Adrenal gland (tissue), 12 donors: ENCODE measurements around the gene PRMT7. TPM values are rescaled to one million over a fixed set of nuclear protein-coding genes. Genes with fewer than 3 reads are reported as not detected.
A peak's percentile ranks its signal among the peaks of the same experiment; 100 is the strongest.

Experiments
- DNase-seq, 7 donors: peaks; one replicate each; pipeline ENCODE4 v3.0.0-alpha.2; 2019 to 2020
- H3K27ac ChIP-seq, 5 donors: fragments of 200-600 bp; sonication (generic) in 4 of 5; 1 replicate in 3 of 5; 2 replicates in 2 of 5; pipeline versions ENCODE4 v1.5.1 to v1.8.0; 2016 to 2020; ENCODE audit warnings: mild to moderate bottlenecking in 1 of 5
- H3K27me3 ChIP-seq: fragments of 200-600 bp; 2 replicates; pipeline ENCODE4 v1.8.0; 2021
- H3K36me3 ChIP-seq, 2 donors: fragments of 200-600 bp; replicated peaks in 1 of 2; 1 replicate in 1 of 2; 2 replicates in 1 of 2; pipeline versions ENCODE4 v1.5.1 to v1.8.0; 2018 to 2022
- H3K4me1 ChIP-seq, 2 donors: fragments of 200-600 bp; replicated peaks in 1 of 2; 1 replicate in 1 of 2; 2 replicates in 1 of 2; pipeline versions ENCODE4 v1.5.1 to v1.8.0; 2018 to 2021
- H3K4me3 ChIP-seq, 4 donors: fragments of 200-600 bp; sonication (generic) in 3 of 4; one replicate each; pipeline ENCODE4 v1.5.1; 2016 to 2018
- H3K9me3 ChIP-seq, 3 donors: fragments of 200-600 bp; sonication (generic) in 1 of 3; replicated peaks in 1 of 3; 1 replicate in 2 of 3; 2 replicates in 1 of 3; pipeline versions ENCODE4 v1.5.1 to v1.8.0; 2016 to 2021
- POLR2A ChIP-seq, 2 donors: fragments of 450-650 bp; IDR thresholded peaks; one replicate each; pipeline ENCODE4 v1.6.1; 2017; ENCODE audit warnings: antibody characterized with exemption in 2 of 2, mild to moderate bottlenecking in 2 of 2, moderate library complexity in 1 of 2
- WGBS, 4 donors: extraction: QIAGEN DNeasy Blood & Tissue Kit in 2 of 4; methylation state at CpG; one replicate each; pipeline versions ENCODE4 v1.1.5 to v1.1.7; 2013 to 2017; 5-methylcytosine and 5-hydroxymethylcytosine counted together
- intact Hi-C, 2 donors: fragments of 100-400 bp; cut with DNase I; formaldehyde crosslinking; loops; one replicate each; pipeline versions ENCODE4 v1.14.1 to v1.15.0; 2022 to 2023
- polyA plus RNA-seq, 3 donors: library from polyadenylated mRNA; stranded (reverse); fragments of 200-250 nt in 2 of 3; fragments of 350-450 nt in 1 of 3; fragmentation: Illumina TruSeq in 1 of 3; extraction: RNeasy Lipid Tissue Mini Kit (QIAGEN cat#74804) in 1 of 3; gene quantifications; one replicate each; pipeline ENCODE4 v1.2.3, GENCODE V29; 2013 to 2014
- total RNA-seq, 9 donors: library from RNA; depleted of rRNA in 4 of 9; stranded (reverse); fragments of >200 nt in 4 of 9; fragments of 120-200 nt in 1 of 9; fragmentation: NEBNext Ultra II Directional in 1 of 9; extraction: Animal tissue kit (Norgen Biotek cat#: 25700) in 1 of 9; gene quantifications; one replicate each; pipeline versions ENCODE4 v1.1.0 to v1.2.4, GENCODE V29; 2013 to 2023
- TF ChIP-seq, protein P1 (sequence below), 6 experiments: fragments of 450-650 bp in 4 of 6; fragments of 200-600 bp in 2 of 6; sonication (generic) in 1 of 6; IDR thresholded peaks; 1 replicate in 5 of 6; 2 replicates in 1 of 6; pipeline versions ENCODE4 v1.5.1 to v1.8.0; 2016 to 2021; ENCODE audit warnings: antibody characterized with exemption in 6 of 6, mild to moderate bottlenecking in 2 of 6, moderate library complexity in 1 of 6
- donor health status: healthy with polysubstance abuse.
- donor health status: Bipolar disorder and iron deficiency.
- donor health status: DM: yes; HTN: yes; CAD: no.
- donor health status: DM: no; HTN: no; CAD: no.
- donor health status: DM: no; HTN: no; CAD: no.
- donor health status: DM: yes; HTN: yes; CAD: no.

Gene PRMT7
- total and polyA plus RNA-seq, 12 donors, result 30.0 to 141 (median 42.7) TPM

GRCh38 chr16:68400083-68400923 lies 89.5 kb downstream of the PRMT7 start:
- H3K27me3 ChIP-seq, result no peaks in the 10 kb centered on the region
- no peaks in the 10 kb centered on the region for H3K9me3 ChIP-seq
- intact Hi-C loops, result no loop called here
- no peak for DNase-seq
- WGBS, 4 donors, result 76 to 98% (median 82%) methylated on average over 4 to 5 of the region's 5 CpGs
- H3K36me3 ChIP-seq, result no peaks in the 10 kb centered on the region
- H3K4me3 ChIP-seq, result no peak overlapping the region
- TF ChIP-seq, protein P1, sequence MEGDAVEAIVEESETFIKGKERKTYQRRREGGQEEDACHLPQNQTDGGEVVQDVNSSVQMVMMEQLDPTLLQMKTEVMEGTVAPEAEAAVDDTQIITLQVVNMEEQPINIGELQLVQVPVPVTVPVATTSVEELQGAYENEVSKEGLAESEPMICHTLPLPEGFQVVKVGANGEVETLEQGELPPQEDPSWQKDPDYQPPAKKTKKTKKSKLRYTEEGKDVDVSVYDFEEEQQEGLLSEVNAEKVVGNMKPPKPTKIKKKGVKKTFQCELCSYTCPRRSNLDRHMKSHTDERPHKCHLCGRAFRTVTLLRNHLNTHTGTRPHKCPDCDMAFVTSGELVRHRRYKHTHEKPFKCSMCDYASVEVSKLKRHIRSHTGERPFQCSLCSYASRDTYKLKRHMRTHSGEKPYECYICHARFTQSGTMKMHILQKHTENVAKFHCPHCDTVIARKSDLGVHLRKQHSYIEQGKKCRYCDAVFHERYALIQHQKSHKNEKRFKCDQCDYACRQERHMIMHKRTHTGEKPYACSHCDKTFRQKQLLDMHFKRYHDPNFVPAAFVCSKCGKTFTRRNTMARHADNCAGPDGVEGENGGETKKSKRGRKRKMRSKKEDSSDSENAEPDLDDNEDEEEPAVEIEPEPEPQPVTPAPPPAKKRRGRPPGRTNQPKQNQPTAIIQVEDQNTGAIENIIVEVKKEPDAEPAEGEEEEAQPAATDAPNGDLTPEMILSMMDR (IDR thresholded peaks at IDR 0.05), result no peak
- TF ChIP-seq POLR2A (IDR thresholded peaks at IDR 0.05), result no peak
- peak overlapping the region in 1 of 5 donors; percentile 13 for H3K27ac ChIP-seq
- H3K4me1 ChIP-seq, result peaks cover 0 to 16% of the 10 kb centered on the region in 2 donors

- TF ChIP-seq, protein P1 (IDR thresholded peaks at IDR 0.05), result no peak
- TF ChIP-seq POLR2A (IDR thresholded peaks at IDR 0.05), result no peak
- no peaks in the 10 kb centered on the region for H3K27me3 ChIP-seq
- 55 to 56% (median 56%) methylated on average over 4 to 5 of the region's 5 CpGs for WGBS, 4 donors
- DNase-seq, result no peak
- intact Hi-C loops, result no loop called here
- peaks cover 0 to 16% of the 10 kb centered on the region in 2 donors for H3K4me1 ChIP-seq
- H3K9me3 ChIP-seq, result no peaks in the 10 kb centered on the region
- H3K27ac ChIP-seq, result no peak overlapping the region
- no peaks in the 10 kb centered on the region for H3K36me3 ChIP-seq
- no peak overlapping the region for H3K4me3 ChIP-seq
Observed at GRCh38 chr16:68400924-68401460, 90.2 kb downstream of the PRMT7 start.

GRCh38 chr16:68401871-68402747 lies 91.3 kb downstream of the PRMT7 start:
- 69 to 83% (median 71%) methylated on average over 13 of the region's 13 CpGs for WGBS, 4 donors
- Histone ChIP-seq H3K4me1 (peaks cover 0 to 16% of the 10 kb centered on the region in 2 donors), H3K4me3 (no peak overlapping the region), H3K27me3 (no peaks in the 10 kb centered on the region), H3K9me3 (no peaks in the 10 kb centered on the region), H3K27ac (no peak overlapping the region), H3K36me3 (no peaks in the 10 kb centered on the region)
- TF ChIP-seq, protein P1 (IDR thresholded peaks at IDR 0.05), result no peak
- no peak for TF ChIP-seq POLR2A (IDR thresholded peaks at IDR 0.05)
- DNase-seq, result peak in 2 of 7 donors; percentile 31 to 38
- intact Hi-C loops, result no loop called here

DNA sequence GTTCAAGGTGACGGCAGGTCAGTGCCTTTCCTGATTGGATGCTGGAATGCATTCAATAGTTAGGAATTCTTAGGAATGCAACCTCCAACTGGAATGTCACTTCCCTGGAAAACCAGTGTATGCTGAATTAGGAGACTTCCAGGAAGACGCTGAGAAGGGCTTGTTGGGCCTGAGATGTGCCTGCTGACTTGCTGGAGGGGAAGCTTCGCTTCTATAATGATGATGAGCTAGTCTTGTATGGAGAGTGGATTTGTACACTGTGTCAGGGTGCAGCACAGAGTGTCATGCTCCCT lies 91.9 kb downstream of the PRMT7 start:
- WGBS, 4 donors, result 83 to 91% (median 90%) methylated on average over 3 of the region's 3 CpGs; no CpG with 5 or more reads in 1 of the 4 donors
- H3K27me3 ChIP-seq, result no peaks in the 10 kb centered on the region
- intact Hi-C loops, result no loop called here
- H3K4me3 ChIP-seq, result no peak overlapping the region
- DNase-seq, result no peak
- TF ChIP-seq POLR2A (IDR thresholded peaks at IDR 0.05), result no peak
- TF ChIP-seq, protein P1 (IDR thresholded peaks at IDR 0.05), result no peak
- peaks cover 0 to 16% of the 10 kb centered on the region in 2 donors for H3K4me1 ChIP-seq
- no peaks in the 10 kb centered on the region for H3K9me3 ChIP-seq
- H3K36me3 ChIP-seq, result no peaks in the 10 kb centered on the region
- no peak overlapping the region for H3K27ac ChIP-seq
